ENCODE measurements around the gene BEGAIN.
"Not testable (repeated sequence)": the region's sequence is repeated elsewhere in the genome, so short reads cannot be mapped to it uniquely, and the experiment has no call there.

The BEGAIN gene

GRCh38 chr14:100534528-100535286 is 52.5 kb downstream of the BEGAIN start:
- DNase-seq, result no peak

GRCh38 chr14:100533656-100534485 is 53.3 kb downstream of the BEGAIN start:
- DNase-seq, result no peak

- no peak for DNase-seq
Measured at GRCh38 chr14:100532906-100533655, 54.1 kb downstream of the BEGAIN start.

- no peak for DNase-seq
Measured at GRCh38 chr14:100532154-100532861, 54.9 kb downstream of the BEGAIN start.

GRCh38 chr14:100531152-100532121 is 55.8 kb downstream of the BEGAIN start:
- no peak for DNase-seq

GRCh38 chr14:100530270-100531072 is 56.7 kb downstream of the BEGAIN start:
- DNase-seq, result no peak

GRCh38 chr14:100529561-100530031 is 57.6 kb downstream of the BEGAIN start:
- no peak for DNase-seq

GRCh38 chr14:100528962-100529560 is 58.2 kb downstream of the BEGAIN start:
- no peak for DNase-seq

- DNase-seq, result no peak
Measured at GRCh38 chr14:100526632-100527031, 60.6 kb downstream of the BEGAIN start.

GRCh38 chr14:100526057-100526456 is 61.2 kb downstream of the BEGAIN start:
- DNase-seq, result no peak

- no peak for DNase-seq
Measured at GRCh38 chr14:100525615-100526014, 61.6 kb downstream of the BEGAIN start.

GRCh38 chr14:100524933-100525243 is 62.3 kb downstream of the BEGAIN start:
- DNase-seq, result no peak

- DNase-seq, result no peak
Measured at GRCh38 chr14:100524233-100524932, 62.8 kb downstream of the BEGAIN start.

GRCh38 chr14:100523843-100524169 is 63.4 kb downstream of the BEGAIN start:
- DNase-seq, result no peak

- no peak for DNase-seq
Measured at GRCh38 chr14:100523131-100523842, 63.9 kb downstream of the BEGAIN start.

GRCh38 chr14:100522616-100523099 is 64.6 kb downstream of the BEGAIN start:
- DNase-seq, result no peak

GRCh38 chr14:100506053-100506452 is 81.2 kb downstream of the BEGAIN start:
- DNase-seq, result not testable (repeated sequence)

GRCh38 chr14:100504372-100505078 is 82.7 kb downstream of the BEGAIN start:
- DNase-seq, result no peak

Data from NCI-H2029 treated with DMSO at 0.1 percent for 48 hours (cell line).